ENCODE results near the gene FAM234A.

FAM234A gene

DNA sequence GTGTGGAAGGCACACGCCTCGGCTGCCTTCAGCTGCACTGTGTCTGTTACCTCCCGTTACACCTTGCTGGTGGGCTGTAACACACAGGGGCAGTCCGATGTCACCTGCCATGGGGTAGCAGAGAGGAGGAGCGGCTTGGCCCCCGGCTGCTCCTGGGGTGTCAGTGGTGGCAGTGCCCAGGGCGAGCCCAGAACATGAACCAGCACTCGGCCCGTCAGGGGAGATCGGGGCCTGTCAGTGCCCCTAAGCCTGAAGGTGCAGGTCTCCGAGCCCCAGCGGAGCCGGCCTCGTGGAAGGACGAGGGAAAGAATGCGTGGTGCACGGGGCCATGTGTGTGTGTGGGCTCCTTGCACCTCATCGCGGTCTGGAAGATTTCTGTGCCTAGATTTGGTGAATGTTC is 25.7 kb downstream of the FAM234A start:
- DNase-seq (ENCODE audit: low spot score): no peak
- TF ChIP-seq, protein P1, sequence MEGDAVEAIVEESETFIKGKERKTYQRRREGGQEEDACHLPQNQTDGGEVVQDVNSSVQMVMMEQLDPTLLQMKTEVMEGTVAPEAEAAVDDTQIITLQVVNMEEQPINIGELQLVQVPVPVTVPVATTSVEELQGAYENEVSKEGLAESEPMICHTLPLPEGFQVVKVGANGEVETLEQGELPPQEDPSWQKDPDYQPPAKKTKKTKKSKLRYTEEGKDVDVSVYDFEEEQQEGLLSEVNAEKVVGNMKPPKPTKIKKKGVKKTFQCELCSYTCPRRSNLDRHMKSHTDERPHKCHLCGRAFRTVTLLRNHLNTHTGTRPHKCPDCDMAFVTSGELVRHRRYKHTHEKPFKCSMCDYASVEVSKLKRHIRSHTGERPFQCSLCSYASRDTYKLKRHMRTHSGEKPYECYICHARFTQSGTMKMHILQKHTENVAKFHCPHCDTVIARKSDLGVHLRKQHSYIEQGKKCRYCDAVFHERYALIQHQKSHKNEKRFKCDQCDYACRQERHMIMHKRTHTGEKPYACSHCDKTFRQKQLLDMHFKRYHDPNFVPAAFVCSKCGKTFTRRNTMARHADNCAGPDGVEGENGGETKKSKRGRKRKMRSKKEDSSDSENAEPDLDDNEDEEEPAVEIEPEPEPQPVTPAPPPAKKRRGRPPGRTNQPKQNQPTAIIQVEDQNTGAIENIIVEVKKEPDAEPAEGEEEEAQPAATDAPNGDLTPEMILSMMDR (IDR thresholded peaks at IDR 0.05; ENCODE audit: extremely low read depth, insufficient read depth, missing control alignments): no peak
- in situ Hi-C loops (cut with MboI; ENCODE audit: low pct_unique_long_range_greater_than_20kb, low sequenced_read_pairs, unreplicated experiment): no loop called here

DNA sequence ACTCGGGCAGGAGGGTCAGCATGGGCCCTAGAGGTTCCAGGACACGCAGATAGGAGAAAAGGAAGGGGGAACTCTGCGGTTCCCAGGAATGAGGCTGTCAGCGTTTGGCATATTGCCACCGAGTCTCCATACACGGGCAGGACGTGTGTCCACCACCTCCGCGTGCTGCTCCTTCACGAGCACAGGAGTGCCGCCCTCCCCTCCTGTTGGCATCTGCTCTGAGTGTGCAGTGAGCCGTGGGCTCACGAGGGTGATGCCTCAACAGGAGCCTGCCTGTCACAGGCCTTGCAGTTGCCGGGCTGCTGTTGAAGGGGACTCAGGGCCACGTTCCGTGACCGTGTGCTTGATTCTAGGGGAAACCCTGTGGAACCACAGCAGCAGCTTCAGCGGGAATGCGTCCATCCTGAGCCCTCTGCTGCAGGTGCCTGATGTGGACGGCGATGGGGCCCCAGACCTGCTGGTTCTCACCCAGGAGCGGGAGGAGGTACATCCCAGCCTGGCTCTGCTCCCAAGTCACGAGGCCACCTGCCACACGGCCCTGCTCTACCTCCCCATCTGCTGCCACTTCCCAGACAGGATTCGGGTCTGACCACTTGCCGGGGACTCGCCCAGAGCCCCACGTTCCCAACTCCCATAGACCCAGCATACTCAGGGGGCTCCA is 26.5 kb downstream of the FAM234A start:
- TF ChIP-seq, protein P1 (IDR thresholded peaks at IDR 0.05; ENCODE audit: extremely low read depth, insufficient read depth, missing control alignments): no peak
- no peak for DNase-seq (ENCODE audit: low spot score)
- in situ Hi-C loops (cut with MboI; ENCODE audit: low pct_unique_long_range_greater_than_20kb, low sequenced_read_pairs, unreplicated experiment): no loop called here

DNA sequence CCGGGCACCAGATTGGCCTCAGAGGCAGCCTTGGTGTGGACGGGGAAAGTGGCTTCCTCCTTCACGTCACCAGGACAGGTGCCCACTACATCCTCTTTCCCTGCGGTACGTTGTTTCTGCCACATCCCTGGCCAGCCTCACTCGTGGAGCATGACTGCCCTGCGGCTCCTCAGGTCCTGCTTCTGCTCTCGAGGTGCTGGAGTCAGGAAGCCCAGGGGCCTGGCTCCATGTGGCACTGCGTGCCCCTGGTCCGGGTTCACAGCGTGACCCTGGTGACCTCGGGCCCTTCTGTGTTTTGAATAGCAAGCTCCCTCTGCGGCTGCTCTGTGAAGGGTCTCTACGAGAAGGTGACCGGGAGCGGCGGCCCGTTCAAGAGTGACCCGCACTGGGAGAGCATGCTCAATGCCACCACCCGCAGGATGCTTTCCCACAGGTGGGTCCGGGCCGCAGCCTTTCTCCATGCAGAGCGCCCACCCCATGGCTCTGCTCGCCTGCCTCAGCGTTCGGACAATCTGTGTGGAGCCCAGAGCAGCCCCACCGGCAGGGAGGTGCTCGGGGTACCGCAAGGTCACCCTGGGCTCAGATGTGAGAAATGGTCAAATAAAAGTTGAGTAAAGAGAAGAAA is 27.6 kb downstream of the FAM234A start:
- no peak for DNase-seq (ENCODE audit: low spot score)
- in situ Hi-C loops (cut with MboI; ENCODE audit: low pct_unique_long_range_greater_than_20kb, low sequenced_read_pairs, unreplicated experiment): no loop called here
- TF ChIP-seq, protein P1 (IDR thresholded peaks at IDR 0.05; ENCODE audit: extremely low read depth, insufficient read depth, missing control alignments): no peak

DNA sequence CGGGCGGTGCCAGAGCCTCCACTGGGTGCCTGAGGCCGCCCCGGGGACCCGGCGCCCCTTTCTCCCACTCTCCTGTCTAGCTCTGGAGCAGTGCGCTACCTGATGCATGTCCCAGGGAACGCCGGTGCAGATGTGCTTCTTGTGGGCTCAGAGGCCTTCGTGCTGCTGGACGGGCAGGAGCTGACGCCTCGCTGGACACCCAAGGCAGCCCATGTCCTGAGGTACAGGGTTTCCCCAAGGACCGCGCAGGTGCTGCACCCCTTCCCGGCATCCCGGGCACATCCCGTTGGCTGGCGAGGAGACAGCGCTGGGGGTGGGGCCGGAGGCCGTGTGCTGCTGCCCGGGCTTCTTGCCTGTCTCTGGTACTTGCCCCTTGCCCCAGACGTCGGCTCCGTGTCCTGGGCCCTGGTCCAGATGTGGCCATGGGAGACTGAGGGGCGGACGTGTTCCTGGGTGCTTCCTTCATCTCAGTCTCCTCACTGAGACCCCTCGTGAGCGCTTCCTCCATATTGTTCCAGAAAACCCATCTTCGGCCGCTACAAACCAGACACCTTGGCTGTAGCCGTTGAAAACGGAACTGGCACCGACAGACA is 28.7 kb downstream of the FAM234A start:
- TF ChIP-seq, protein P1 (IDR thresholded peaks at IDR 0.05; ENCODE audit: extremely low read depth, insufficient read depth, missing control alignments): no peak
- DNase-seq (ENCODE audit: low spot score): no peak
- in situ Hi-C loops (cut with MboI; ENCODE audit: low pct_unique_long_range_greater_than_20kb, low sequenced_read_pairs, unreplicated experiment): no loop called here

DNA sequence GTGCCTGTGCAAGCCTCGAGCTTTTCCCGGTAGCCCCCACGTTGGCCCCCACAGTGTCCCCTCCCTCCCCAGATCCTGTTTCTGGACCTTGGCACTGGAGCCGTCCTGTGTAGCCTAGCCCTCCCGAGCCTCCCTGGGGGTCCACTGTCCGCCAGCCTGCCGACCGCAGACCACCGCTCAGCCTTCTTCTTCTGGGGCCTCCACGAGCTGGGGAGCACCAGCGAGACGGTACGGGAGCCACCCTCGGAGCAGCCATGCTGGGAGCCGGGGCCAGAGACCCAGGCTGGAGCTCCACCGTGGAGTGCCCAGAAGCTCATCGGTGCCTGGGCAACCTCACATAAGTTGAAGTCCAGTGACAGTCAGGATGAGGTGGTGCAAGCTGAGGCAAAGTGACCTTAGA is 29.3 kb downstream of the FAM234A start:
- in situ Hi-C loops (cut with MboI; ENCODE audit: low pct_unique_long_range_greater_than_20kb, low sequenced_read_pairs, unreplicated experiment): no loop called here
- TF ChIP-seq, protein P1 (IDR thresholded peaks at IDR 0.05; ENCODE audit: extremely low read depth, insufficient read depth, missing control alignments): no peak
- no peak for DNase-seq (ENCODE audit: low spot score)

DNA sequence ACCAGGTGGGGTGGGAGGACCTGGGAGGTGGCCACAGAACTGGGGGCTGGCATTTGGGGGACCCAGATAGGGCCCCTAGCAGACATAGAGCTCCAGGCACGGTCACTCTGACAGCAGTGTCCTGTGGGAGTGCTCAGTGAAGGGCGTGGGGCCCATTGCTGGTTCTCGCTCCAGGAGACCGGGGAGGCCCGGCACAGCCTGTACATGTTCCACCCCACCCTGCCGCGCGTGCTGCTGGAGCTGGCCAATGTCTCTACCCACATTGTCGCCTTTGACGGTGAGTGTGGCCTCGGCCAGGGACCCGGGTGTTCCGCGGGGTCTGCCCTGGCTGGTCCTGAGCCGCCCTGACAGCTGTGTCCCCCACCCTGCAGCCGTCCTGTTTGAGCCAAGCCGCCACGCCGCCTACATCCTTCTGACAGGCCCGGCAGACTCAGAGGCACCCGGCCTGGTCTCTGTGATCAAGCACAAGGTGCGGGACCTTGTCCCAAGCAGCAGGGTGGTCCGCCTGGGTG is 29.9 kb downstream of the FAM234A start:
- DNase-seq (ENCODE audit: low spot score): no peak
- TF ChIP-seq, protein P1 (IDR thresholded peaks at IDR 0.05; ENCODE audit: extremely low read depth, insufficient read depth, missing control alignments): no peak
- in situ Hi-C loops (cut with MboI; ENCODE audit: low pct_unique_long_range_greater_than_20kb, low sequenced_read_pairs, unreplicated experiment): no loop called here
